Putamen (tissue), 1 donor: Measurements from ENCODE around the gene MDFI.
A peak's percentile ranks its signal among the peaks of the same experiment; 100 is the strongest.

ENCODE experiments used
- DNase-seq: peaks from one replicate; pipeline ENCODE4 v3.0.0-alpha.2; 2016; ENCODE audit warnings: low spot score

The MDFI gene, protein sequence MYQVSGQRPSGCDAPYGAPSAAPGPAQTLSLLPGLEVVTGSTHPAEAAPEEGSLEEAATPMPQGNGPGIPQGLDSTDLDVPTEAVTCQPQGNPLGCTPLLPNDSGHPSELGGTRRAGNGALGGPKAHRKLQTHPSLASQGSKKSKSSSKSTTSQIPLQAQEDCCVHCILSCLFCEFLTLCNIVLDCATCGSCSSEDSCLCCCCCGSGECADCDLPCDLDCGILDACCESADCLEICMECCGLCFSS

GRCh38 chr6:41638002-41638934 is at the start of gene MDFI:
MDFI (plus strand) TSS chr6:41638468; CDS start chr6:41638750, 282 bp downstream.
- no peak for DNase-seq

- no peak for DNase-seq
These were observed 49.0 kb upstream of the MDFI start for GRCh38 chr6:41589223-41589622.

GRCh38 chr6:41589636-41590622 is 48.3 kb upstream of the MDFI start:
- no peak for DNase-seq

GRCh38 chr6:41591122-41591521 is 47.1 kb upstream of the MDFI start:
- no peak for DNase-seq

DNA sequence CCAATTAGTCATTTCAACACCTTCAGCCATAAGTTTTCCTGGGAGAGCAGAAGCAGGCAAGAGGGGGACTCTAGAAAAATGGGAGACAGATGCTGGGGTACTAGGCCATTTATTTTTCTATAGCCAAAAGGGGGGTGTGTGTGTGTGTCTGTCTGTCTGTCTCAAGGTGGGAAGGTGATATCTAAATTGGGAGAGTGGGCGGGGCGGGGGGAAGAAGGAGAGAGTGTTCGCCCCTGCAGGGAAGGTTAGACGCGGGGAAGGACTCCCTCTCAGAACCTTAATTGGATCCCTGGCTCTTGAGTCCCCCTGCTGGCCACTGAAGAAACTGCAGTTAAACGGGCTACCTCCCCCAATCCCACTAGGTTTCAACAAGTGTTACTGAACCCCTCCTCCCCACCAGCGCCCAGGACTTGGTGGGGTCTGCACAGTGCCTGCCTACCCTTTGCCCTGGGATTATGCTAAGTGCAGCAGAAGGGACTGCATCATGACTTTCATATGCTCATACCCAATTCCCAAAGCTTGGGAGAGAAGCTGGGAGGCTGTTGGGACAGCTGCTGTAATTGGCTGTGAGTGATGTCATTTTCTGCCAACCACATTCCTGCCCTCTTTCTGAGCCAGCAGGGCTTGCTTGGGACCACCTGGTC is 46.3 kb upstream of the MDFI start:
- peak; percentile 70 for DNase-seq

- DNase-seq: no peak
These were observed 44.9 kb upstream of the MDFI start for GRCh38 chr6:41593406-41593805.

DNA sequence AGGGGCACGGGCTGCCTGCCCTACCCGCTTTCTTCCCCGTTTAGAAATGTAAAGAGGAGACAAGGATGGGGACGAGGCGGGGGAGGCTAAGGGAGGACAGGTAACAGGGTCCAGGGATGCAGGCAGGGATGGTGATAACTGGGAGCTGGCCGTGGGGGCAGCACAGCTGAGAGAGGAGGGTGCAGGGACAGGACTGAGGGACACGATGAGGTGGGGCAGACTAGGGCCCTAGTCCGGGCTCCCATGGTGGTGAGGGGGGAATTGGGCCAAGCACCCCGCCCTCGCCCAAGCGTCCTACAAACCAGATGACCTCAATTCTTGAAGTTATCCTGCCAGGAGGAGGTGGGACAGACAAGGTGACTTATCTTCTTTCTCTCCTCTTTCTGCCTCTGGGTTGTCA is 44.4 kb upstream of the MDFI start:
- DNase-seq: no peak

GRCh38 chr6:41594326-41594725 is 43.9 kb upstream of the MDFI start:
- no peak for DNase-seq

DNA sequence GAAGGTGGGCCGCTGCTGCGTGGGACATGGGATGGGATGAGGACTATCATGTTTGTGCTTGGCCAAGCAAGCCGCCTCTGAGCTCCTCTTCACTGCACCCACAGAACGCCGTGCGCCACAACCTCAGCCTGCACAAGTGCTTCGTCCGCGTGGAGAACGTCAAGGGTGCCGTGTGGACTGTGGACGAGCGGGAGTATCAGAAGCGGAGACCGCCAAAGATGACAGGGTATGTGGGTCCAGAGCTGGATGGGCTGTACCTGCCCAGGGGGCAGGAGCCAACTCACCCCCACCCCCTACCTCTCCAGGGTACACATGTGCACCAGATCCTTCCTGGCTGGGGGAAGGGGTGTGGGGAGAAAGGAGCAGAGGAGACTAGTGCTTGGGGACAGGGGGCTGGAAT is 43.5 kb upstream of the MDFI start:
- DNase-seq: no peak

GRCh38 chr6:41595166-41595565 is 43.1 kb upstream of the MDFI start:
- DNase-seq: no peak

GRCh38 chr6:41596096-41596685 is 42.1 kb upstream of the MDFI start:
- no peak for DNase-seq

GRCh38 chr6:41596807-41597206 is 41.5 kb upstream of the MDFI start:
- no peak for DNase-seq

DNA sequence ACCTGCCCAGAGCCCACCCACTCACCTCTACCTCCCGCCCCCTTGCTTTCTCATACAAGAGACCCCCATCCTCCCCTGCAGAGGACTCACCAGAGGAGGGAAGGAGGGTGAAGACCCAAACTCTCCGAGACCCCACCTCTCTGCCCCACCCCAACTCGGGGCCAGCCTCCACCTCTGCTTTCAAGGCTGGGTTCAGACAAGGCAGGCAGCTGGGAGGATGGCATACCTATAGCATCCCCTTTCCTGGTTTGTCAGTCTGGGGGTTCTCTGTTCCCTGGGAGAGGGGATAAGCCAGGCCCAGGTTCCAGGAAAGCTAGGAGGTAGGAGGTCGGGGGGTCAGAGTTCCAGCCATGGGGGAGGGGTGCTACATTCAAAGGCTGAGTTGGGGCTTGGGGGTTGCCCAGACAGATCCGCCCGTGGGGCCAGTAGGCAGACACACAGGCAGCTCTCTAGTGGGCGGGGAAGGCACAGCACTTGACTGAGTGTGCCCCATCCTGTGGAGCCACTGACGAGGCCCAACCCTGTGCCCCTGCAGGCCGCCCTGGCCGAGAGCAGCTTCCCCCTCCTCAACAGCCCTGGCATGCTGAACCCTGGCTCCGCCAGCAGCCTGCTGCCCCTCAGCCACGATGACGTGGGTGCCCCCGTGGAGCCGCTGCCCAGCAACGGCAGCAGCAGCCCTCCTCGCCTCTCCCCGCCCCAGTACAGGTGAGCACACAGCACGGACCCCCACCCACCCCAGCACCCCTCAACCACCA is 40.8 kb upstream of the MDFI start:
- no peak for DNase-seq

DNA sequence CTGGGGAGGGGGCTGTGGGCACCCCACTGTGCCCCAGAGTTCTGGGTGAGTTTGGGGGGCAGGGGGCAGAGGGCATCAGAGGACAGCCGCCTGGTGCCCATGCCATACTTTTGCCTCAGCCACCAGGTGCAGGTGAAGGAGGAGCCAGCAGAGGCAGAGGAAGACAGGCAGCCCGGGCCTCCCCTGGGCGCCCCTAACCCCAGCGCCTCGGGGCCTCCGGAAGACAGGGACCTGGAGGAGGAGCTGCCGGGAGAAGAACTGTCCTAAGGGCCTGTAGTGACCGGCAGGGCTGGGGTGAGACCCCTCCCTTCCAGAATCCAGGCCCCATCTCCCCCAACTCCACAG is 39.6 kb upstream of the MDFI start:
- no peak for DNase-seq

DNA sequence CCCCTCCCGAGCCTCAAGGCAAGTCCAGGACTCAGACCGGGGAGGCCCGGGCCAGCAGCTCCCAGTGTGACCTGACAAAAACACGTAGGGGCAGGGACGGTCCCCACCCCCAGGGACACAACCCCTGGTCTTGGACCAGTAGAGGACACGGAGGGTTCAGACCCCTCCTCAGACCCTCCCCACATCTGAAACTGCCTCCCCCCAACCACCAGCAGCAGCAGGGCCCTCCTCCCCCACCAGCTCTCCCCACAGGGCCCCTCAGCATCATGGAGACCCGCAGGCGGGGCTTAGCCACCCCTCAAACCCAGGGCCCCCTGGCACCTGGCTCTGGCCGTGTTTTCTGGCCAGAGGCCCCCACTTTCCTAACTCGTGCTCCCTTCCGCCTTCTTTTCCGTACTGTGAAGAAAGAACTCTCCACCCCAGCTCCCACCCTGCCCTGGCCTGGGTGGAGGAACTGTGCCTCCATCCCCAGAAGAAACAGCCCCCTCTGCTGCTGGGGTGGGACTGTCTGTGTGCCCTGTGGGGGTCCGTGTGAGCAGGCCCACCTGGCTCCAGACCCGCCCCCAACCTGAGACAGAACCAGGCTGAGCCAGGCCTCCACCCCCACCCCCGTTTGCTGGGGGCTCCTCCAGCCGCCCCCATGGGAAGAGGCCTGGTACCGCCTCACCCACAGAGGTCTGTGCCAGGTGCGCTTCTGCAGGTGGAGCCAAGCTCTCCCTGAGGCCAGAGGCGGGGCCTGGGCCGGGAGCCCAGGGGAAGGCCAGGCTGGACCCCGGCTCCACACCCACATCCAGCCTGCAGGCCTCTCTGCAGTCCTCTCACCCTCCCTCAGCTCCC is 39.0 kb upstream of the MDFI start:
- no peak for DNase-seq

DNA sequence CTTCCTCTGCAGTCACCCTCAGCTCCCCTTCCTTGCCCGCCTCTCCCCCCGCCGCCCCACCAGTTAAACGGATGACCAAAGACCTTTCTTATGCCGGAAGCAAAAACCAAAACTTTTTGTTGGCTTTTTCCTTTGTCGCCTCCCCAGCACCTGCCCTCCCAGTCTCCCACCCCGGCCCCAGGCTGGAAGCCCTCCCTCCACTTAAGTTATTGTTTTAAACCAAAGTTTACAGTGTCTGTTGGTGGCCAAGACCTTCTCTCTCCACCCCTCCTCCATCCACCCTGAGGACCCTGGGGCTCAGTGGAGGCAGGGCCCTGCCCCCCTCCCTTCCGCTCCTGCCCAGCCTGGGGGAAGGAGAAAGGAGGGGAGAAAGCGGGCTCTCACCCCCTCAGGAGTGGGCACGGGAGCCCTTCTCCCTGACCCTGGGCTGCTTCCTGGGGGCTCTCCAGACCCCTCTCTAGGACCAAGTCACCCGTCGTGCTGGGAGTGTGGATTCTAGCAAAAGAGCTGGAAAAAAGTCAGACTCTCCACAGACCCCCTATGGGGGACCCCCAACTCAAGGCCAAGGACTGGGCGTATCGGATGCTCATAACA is 38.3 kb upstream of the MDFI start:
- no peak for DNase-seq

- DNase-seq: no peak
These were observed 37.6 kb upstream of the MDFI start for GRCh38 chr6:41600499-41601247.

DNA sequence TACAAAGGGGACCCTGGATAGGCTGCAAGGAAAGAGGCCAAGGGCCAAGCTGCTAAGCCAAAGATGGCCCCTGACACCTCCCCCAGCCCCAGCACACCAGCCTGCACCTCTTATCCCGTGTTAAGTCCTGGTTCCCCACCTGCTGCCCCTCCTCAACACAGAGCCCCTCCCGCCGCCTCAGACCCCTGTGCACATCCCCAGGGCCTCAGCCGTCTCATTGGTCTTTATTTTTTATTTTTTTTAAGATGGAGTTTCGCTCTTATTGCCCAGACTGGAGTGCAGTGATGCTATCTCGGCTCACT is 37.1 kb upstream of the MDFI start:
- no peak for DNase-seq

DNA sequence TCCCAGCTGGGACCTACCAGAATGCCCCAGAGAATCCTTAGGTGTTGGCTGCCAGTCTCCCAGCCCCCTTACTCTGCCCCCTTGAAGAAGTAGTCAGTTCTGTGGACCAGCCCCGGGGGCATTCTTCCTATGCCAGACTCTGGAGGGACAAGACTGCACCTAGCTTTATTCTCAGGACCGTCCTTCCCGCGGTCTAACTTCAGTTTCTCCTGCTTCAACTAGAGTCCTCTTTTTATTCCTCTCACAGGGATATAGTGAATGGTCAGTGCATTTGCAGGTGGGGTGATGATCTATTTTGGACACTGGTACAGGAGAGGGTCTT is 35.9 kb upstream of the MDFI start:
- DNase-seq: no peak
